ENCODE measurements around the gene KDM5A.

KDM5A gene

DNA sequence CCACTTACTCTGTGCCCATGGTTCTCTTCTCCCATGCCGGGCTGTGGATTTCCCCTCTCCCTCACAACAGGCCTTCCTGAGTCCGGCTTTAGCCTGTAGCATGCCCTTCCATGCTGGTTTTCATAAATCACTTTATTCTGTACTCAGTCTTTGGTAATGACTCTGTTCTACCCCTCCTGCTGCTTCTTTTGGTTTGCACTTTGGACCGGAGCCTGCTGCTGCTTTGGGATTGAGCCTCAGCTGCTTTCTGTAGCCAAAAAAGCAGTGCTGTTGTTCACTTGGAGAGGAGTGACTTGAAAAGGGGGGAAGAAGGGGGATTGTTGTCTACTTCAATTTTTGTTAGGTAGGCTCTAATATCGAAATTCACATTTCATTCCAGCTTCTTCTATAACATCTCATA, 118.0 kb downstream of the KDM5A start:
- no peak for DNase-seq

DNA sequence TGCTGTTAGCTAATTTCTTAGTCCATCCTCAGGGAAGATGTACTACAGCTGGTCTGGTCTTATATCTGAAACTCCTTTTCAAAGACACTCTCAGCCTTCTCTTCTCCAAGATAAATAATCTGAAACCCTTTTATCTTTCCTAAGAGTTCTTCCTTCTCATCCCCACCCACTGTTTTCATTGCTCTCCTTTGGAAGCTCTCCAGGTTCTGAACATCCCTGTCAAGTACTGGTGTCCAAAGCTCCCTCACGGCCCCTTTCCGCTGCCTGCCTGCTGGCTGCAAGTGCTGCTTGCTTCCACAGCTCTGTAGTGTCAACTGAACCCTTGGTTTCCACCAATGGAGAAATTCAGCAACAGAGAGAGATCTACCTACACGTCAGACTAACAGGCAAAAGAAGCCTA, 119.9 kb downstream of the KDM5A start:
- no peak for DNase-seq

DNA sequence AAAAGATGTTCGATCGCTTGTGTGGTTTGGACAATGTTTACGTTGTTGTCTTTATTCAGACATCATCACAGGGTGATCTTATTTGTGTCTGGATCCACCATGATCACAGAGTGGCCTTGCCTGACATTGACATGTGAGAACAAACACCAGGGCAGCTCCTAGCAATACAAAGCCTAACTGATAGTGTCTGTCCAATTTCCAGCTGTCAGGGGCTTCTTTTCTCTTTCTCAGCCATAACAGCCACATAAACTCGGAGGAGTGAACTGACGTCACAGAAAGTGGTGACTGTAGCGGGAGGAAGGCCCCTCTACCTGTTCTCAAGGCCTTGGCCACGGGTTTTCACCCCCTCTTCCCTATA, 120.7 kb downstream of the KDM5A start:
- DNase-seq = no peak

DNA sequence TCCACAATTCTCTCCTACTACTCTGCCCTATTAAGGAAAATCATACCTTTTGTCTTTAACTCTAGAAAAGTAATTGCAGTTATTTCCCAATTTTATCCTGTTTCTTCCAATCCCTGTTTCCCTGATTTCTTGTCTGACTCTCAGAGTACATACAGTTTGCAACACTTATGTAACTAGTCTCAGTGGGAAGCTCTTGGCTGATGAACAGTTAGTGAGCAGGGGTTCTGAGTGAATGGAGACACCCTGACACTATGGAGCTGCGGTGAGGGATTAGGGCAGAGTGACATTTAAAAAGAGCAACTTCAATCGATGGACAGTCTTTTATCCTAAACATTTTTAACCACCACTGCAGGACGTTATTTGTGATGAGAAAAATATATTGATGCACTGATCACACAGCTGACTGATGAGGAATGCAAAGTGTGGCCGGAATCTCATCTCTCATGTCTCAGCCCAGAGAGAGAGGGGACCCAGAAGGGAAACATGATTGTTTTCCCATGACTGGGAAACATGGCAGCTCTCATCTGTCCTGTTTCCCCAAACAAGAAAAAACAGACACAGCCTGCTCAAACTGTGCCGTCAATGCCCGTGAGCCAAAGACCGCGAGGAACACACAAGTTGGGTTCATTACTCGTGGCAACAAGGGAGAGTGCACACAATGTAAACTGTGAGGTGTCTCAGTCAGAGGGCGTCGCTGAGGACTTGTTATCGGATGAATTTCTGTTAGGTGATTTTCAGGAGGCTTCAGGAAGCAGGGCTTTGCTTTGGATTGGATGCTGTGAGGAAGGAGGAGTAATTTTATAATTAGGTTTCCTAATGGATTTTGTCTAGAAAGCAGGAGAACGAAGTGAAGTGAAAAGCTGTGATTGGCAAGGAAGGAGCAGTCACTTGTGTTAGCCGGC, 121.3 kb downstream of the KDM5A start:
- DNase-seq = no peak

DNA sequence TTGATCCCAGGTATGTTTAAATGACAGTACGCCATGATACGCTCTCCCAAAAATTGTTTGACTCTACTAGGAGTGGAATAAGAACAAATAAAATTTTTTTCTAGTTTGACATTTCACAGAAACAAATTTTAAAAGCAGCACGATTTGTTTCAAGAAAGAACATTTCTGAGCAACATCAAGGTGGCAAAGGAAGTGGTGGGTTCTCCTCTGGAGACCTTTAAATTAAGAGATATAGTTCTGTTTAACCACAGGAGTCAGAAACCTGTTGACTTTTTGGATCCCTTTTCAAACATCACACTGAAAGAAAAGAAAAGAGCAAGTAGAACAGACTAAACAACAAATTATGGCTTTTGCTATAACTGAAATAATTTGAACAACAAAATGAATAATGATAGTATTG, 124.0 kb downstream of the KDM5A start:
- no peak for DNase-seq

DNA sequence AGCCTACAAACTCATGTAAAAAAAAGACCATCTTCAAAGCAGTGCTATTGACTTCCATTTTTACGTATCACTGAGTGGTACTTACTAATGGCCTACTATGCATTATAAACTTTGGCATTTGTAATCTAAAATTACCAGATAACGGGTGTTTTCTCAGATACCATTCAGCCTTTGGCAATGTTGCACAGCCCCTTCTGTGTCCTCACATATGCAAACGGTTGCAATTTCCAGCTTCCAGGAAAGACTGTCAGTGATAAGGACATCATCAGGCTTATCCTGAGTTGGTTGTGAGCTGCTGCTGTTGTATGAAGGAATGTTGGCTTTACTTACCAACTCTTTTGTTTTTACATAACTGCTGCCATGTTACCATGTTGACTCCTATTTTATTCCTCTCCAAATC, 124.9 kb downstream of the KDM5A start:
- no peak for DNase-seq

DNA sequence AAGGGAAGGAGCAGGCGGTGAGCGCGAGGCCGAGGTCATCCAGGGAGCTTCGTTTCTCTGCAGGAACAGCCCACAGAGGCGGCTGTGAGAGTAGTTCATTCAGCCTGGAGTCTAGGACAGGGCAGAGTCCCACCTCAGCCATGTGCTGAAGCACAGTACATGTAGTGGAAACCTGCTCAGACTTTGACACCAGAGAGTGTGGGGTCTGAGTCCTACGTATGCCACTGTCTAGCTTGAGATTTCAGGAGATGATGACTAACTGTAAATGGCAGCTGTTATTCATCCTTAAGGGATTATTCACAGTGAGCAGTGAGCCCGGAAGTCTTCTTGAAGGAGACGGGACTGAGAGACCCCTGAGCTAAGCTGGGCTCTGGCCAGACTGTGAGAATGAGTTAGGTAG, 125.5 kb downstream of the KDM5A start:
- no peak for DNase-seq

DNA sequence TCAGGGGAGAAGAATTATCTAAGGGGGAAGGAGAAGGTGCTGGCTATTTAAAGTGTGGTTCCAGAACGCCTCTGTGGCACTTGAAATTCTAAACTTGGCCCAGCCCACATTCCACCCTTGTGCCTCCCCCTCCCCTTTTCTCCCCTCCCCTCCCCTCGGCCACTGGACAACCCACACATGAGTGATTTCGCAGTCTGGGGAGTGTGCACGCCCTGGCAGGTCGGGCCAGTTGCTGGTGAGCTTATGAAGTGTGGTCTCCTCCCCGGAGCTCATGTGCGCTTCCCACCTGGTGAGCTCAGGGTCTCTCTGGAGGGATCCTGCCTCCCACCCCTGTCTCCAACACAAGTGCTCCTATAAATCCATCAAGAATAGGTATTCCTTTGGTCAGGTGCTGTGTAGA, 126.3 kb downstream of the KDM5A start, which contains the start of gene SLC6A13:
TSS of gene SLC6A13 (minus strand) at position 20 of the 400 bp plus-strand sequence. CDS start 2,784 bp downstream, outside the sequence.
- DNase-seq = no peak

DNA sequence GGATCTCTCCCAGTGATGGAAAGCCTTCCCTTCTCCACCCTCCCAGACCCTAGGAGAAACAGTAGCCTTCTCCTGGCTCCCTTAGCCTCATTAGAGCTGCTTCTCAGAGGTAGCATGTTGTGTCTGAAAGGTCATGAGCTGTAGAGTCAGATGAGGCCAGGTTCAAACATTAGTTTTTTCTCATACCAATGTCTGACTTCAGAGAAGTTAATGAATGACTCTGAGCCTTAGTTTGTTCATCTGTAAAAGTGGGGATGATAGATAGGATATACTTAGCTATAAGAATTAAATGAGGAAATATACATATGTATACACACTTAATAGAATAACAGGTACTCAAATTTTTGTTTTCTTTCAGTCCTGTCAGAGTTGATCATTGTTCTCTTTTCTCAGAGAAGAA, 127.0 kb downstream of the KDM5A start:
- DNase-seq = no peak

DNA sequence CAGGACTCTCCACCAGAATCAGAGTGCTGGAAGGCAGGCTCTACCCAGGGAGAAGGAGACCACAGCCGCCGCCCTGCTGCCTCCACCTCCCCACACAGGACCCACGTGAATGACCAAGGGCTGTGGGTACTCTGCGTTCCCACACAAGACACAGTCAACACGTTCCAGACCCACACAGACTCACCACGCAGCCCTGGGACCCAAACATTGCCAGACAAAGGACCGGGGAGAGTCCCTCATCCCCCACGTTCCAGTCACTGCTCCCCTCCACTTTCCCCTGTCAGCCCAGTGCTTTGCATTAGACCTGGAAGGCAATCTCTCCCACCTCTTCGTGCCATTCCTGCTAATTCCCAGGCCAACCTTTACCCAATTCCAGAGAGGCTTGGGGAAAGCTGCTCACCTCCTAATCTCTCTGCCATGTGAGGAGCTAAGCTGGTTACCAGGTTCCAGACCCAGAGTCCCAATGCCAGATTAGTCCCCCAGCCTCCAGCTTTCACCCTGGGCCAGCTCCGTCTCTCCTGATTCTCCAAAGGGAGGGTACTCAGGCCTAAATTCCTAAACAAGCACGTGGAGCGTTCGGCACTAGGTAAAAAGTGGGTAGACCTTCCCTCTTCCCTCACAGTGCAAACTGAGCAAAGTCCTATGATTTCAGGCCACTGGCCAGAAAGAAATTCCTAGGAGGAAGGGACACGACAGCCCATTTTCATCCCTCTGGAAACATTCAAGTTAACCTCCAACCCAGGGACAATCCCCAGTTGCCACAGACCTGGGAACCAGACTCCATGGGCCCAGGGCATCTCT, 131.4 kb downstream of the KDM5A start:
- DNase-seq = no peak

DNA sequence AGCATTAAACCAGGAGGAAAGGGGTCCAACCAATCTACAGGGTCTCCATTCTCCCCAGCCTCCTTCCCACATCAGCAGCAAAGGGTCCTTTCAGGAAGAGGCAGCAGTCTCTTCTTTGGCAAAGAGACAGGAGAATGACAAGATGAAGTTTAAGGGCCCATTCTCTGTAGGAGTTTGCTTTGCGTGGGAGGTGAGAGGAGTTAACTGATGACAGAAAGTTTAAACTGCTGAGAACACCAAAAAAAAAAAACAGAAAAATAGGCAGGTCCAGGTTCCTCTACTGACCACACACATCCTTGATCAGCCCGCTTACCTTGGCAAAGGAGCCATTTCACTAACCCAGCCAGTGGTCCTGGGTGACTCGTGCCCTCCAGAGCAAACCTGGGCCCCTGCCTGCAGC, 132.2 kb downstream of the KDM5A start:
- no peak for DNase-seq

DNA sequence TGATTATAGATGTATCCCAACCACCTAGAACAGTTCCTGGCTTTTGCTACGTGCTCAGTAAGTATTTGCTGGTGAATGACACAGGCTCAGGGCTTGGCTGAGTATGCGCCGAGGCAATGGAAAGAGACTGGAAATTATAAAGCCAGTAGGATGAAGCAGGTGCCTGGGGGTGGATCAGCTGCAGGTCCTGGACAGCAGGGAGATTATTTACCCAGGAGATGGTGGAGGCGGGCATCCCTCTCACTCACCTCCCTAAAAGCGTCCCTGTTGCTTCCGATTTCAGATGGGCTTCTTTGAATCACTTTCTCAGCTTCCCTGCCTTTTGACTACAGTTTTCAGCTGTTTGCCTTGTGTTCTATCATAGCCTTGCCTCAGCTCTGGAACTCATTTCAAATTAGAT, 132.9 kb downstream of the KDM5A start:
- no peak for DNase-seq

DNA sequence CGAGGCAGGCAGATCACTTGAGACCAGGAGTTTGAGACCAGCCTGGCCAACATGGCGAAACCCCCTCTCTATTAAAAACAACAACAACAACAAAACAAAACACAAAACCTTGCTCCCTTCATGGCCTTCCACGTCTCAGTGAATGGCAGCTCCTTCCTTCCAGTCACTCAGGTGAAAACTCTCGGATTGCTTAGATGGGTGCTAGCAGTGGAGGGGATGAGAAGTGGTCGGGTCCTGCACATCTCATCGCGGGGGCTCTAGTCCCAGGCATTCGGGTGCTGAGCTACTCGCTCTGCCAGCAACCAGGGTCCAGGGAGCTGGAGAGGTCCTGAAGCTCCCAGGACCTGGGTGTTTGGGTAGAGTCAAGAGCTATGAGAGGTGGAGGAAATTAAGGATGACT, 134.2 kb downstream of the KDM5A start:
- no peak for DNase-seq

DNA sequence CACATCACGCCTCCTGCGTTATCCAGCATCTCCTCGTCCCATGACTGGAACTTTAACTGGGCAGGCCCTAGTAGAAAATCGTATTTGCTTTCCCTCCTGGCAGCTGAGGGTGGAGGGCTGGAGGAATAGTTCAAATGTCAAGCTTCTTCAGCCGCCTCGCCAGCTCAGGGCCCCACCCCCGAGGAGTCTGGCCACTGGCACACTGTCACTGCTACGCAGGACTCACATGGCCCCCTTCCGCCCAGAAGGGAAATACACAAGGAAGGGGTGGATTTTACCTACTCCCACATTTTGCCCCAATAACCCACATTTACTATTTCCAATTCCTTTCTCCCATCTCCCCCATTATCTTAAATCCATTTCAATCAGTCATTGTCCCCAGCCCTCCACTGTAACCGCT, 135.1 kb downstream of the KDM5A start:
- no peak for DNase-seq

DNA sequence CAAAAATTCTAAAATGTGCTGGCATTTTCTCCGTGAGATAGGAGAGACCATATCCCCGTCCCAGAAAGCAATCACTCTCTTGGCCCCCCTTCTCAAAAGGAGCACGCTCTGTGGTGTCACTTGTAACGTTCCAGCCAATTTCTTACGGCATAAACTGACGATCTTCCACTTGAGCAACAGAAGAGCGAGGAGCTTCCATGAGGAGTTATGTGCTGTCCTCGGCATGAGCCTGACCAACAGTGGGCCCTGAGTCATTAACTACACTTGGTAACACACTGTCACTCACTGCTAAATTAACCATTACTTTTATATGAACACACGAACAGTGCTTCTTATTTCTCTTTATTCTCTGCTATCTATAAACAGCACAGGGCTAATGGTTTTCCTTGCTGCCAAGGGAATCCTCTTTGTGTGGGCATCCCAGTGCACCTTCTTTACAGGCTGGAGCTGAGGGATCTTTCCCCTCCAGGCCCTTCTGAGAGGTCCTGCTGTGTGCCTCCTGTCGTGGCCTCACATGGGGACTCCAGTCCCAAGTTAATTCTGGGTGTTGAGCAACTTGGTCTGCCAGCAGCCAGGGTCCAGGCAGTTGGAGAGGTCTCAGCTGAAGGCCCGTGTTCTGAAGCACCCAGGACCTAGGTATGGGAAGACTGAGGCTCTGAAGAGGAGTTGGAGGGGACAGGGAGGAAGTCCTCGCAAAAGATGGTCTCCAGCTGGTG, 135.8 kb downstream of the KDM5A start:
- no peak for DNase-seq

DNA sequence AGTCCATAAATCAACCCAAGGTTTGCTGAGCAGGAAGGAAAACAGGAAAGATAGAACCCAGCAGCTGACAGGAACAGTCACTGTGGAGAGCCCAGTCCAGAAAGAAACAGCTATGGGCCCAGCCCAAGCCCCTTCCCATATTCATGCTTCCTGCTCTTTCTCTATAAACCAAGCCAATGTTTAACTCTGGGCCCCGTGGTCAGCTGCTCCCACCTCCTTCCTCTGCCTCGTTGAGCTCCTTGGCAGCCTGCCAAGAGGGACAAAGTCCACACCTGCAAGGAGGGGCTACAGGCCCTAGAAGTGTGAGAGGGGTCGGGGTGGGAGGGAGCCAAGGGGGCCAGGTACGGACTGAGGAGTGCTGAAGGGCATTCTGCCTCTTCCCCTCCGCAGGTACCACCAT, 136.5 kb downstream of the KDM5A start:
- DNase-seq = no peak

DNA sequence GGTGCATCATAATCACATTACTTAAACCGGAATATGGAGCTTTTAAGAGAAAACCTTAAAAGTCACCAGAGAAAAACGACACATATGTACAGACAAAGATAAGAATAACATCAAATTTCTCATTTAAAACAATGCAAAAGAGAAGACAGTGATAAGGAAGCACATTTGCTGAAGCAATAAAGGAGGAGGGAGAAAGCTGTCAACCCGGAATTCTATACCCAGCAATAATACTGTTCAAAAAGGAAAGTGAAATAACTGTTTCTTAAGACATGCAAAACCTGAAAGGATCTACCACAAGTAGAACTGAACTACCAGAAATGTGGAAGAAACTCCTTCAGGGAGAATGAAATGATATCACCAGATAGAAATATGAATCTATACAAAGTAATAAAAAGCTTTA, 141.8 kb downstream of the KDM5A start:
- no peak for DNase-seq

DNA sequence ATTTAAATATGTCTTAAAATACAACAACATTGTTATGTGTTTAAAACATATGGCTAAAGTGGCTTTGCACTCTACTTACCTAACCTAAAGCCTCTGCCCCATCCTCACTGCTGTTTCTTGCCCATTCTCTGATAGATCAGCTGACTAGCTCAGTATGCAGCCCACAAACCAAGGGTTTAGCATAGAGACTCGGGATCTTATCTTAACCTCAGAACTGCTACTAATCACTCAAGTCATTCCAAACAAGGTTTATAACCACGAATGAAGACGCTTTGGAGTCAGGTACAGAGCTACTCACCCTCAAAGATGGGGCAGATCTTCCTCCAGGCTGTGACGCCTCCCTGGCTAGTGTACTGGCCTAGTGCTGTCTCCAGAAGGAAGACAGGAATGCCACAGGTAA, 145.7 kb downstream of the KDM5A start:
- DNase-seq = no peak

DNA sequence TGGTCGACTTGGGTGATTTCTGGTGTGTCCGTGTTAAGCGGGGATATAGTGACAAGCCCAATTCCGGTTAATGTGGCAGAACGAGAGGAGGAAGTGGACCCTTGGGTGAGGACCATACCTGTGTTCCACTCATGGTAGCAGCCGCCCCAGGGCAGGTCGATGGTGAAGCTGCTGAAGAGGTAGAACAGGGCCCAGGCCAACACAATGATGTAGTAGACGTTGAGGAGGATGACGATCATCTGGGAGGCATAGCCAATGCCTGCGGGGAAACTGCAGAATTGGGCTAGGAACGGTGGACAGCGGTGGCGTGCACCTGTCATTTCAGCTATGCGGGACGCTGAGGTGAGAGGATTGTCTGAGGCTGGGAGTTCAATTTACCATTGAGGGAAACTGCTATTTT, 146.6 kb downstream of the KDM5A start:
- no peak for DNase-seq

DNA sequence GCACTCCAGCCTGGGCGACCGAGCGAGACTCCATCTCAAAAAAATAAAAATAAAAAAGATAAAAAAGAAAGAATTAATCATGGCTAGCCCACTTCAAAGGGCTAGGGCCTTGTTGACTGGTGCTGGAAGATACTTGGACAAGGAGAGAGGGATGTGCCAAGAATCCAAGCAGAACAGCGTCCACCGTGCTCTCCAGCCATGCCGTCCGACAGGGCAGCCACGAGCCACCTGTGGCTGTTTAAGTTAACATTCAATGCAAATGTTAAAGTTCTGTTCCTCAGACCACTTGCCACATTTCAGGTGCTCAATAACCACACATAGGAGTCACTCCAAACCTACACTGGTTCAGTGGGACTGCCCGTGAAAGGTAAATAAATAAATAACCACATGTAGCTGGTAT, 147.9 kb downstream of the KDM5A start:
- no peak for DNase-seq

DNA sequence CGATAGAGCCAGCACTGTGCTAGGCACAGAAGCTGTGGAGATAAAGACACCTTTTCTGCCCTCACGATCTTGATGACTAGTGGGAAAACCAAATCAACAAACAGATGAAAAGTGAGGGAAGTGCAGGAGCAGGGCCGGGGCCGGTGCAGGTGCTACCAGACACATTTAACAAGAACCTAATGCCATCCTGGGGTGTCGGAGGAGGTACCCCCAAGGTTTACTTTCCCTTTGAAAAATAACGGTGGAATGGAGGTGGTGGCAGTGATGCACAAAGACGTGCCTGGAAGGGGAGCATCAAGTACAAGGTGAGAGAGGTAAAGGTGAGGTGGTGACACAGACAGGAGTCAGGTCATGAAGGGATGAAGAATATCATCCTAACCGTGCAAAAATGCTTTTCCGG, 148.6 kb downstream of the KDM5A start:
- no peak for DNase-seq

DNA sequence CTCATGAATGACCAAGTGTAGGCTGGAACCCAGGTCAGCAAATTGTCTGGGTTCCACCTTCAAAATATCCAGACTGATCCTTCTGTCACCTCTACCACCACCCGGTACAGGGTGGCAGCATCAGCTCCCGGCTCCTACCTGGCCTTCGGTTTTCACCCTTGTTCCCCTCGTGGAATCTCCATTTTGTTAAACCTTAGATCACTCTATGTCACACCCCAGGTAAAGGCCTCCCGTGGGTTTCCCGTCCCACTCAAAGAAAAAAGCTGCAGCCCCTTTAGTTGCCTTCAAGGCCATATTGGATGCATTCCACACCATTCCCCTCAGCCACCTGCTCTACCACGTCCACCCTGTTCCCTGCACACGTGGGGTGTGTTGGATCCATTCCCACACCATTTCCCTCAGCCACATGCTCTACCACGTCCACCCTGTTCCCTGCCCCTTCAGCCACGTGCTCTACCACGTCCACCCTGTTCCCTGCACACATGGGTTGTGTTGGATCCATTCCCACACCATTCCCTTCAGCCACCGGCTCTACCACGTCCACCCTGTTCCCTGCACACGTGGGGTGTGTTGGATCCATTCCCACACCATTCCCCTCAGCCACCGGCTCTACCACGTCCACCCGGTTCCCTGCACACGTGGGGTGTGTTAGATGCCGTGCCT, 150.3 kb downstream of the KDM5A start:
- DNase-seq = no peak

DNA sequence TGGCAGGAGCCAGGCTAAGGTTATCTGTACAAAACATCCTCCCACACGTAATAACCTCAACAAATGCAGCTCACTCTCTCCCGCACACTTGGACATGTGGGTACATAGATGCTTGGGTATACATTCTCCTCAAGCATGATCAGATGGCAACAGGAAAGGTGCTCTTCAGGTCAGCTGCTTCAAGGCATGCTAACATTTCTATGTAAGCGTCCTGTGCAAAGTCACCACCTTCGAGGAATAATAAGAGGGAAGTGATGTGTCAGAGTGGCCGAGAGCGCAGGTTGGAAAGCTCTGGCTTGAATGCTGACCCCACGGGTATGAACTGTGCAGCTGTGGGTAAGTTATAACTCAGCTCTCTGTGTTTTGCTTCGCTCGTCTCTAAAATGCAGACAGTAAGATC, 151.0 kb downstream of the KDM5A start:
- no peak for DNase-seq
